Stimulated activated CD8-positive, alpha-beta memory T cell treated with anti-CD3 and anti-CD28 coated beads, Interleukin-7, amount 100 ng/mL, for 24 hours (primary cell): ENCODE measurements around the gene SACS.
"Not testable (repeated sequence)": the region's sequence is repeated elsewhere in the genome, so short reads cannot be mapped to it uniquely, and the experiment has no call there.

Source experiments
- DNase-seq: peaks from one replicate; pipeline ENCODE4 v3.0.0-alpha.2; 2020; ENCODE audit warnings: low read depth

SACS gene

DNA sequence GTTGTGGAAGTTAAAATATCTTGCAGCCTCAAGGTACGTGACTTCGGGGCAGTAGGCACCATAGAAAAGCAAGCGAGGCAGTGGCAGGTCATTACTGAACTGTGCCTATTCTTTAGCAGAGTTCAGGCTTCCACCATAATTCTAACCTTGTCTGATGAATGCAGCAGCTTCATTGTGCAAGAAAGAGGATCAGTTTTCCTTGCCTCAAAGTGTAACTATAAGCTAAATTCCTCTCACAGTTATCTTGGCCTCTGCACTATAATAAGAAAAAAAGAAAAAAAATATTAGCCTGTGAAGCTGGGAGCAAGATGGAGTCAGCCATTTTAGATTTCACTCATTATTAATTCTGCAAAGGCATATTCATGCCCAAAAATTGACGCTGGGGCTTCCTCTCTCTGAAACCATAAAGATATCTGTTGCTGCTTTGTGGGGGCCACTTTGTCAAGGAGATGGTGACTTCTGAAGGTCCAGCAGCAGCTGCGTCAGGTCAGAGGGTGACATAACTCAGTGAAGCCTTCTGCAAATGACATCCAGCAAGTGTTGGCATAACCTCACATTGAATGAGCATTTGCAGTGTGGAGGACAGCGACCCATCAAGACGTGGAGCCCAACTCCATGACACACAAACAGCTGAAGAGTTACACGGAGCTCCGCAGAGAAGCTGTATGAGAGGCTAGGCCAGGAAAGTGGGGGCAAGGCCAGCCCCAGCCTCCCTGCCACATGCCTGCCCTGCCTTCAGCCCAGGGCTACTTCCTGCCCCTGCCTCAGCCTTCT is 23.1 kb upstream of the SACS start:
- DNase-seq: no peak

DNA sequence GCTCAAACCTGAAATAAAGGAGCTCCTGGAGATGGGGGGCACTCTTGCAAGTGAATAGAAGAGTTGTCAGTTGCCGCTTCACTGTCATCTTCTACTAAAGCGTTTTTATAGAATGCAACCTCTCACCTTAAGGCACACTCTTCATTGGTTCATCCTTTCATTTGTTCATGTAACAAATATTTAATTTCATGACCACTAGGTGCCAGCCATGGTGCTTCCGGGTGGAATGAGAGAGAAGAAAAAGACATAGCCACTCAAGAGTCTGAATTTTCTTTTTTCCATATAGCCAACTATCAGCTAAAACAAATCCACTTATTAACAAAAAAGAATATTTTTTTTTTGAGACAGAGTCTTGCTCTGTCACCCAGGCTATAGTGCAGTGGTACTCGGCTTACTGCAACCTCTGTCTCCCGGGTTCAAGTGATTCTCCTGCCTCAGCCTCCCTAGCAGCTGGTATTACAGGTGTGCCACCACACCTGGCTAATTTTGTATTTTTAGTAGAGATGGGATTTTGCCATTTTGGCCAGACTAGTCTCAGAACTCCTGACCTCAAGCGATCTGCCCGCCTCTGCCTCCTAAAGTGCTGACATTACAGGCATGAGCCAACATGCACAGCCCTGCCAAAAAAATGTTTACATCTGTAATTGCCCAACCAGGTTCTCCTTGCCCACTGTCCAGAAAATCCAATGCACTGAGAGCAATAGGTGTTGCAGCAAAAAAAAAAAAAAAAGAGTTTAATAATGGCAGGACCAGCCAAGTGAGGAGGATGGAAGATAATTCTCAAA is 22.1 kb upstream of the SACS start:
- no peak for DNase-seq

DNA sequence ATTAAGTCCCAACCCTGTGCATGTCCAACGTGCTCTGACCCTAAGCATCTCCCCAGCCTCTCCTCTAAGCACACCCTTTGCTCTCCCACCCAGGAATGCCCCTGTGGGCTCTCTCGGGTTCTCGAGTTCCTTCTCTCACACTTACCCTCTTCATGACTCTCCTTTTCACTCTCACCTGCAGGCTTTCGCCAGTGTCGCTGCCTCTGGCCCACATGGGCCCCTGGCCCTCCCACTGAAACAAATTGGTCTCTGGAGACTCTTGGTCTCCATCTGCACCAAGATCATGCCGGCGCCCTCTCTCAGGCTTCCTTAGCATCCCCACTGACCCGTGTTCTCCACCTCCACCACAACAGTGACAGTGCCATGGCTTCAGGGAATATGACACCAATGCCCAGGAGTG is 19.6 kb upstream of the SACS start:
- no peak for DNase-seq

DNA sequence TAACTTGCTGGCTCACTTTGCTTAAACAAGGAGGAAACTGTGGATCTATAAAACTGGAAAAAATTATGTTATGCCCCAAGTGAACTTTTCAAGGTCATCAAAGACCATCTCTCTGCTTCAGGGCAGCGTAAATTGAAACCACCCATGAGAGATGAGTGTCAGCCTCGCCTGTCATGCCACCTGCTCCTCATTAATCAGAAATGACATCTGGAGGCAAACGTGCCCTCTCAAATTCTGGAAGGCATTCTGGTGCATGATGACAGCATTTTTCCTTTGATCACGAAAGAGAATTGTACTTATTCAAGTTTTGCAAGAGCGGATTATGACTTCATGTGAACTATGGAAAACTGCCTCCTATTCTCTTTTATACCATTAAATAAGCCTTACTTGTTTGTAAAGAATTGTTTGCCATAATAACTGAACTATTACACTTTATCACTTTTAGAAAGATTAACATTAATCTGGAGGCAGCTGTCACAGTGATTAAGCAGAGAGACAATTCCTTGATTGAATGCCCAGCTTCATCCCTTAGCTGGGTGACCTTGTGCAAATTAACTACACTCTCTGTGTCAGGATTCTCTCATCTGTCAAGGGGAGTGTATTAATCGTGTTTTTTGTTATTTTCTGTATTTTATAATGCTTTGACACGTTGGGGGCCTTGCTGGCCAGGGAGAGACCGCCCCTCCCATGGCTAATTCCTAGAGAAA is 17.0 kb upstream of the SACS start:
- no peak for DNase-seq

DNA sequence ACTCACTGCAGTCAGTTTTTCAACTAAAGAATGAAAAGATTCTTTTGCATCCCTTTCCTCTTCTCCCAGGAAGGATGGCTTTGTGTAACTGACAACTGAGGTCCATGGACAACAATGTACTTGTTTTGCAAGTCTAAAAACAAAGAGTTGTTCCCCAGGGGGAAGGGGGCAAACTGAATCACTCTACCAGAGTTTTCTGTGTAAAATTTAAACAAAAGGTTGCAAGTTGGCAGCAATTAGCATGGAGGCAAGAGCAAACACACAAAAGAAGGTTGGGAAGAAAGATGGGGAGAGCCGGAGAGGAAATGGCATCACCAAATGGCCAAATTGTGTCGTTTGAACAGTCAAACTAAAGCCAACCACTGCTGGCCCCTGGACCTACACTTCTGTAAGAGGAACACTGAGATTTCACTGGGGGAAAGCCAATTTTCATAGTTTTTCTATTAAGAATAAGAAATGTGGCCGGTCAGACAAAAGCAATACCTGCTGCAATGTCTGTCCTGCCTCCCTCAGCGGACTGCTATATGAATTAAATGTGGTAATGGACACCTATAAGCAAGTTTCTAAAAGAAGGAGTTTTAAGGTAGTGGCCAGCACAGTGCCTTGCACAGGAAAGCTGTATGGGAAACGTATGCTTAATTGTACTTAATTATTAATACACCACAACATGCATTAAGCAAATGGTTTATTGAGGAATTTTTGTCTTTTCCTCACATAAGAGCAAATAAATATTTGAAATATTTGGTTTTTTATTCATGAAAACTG is 16.1 kb upstream of the SACS start:
- no peak for DNase-seq

DNA sequence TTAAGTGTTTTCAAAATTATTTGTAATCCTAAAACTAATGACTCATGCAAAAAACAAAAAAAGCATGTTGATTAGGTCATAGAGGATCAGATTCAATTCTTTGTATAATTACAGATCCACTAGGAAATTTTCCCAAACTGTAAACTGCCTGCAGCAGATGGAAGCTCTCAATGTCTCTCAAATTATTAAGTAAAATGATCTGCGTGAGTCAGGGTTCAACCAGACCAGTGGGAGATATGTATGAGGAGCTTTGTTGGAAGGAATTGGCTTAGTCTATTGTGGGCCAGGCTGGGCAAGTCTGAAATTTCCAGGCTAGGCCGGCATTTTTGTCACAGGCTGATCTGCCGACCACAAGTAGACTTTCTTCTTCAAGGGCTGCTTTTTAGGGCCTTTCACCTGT is 14.4 kb upstream of the SACS start:
- DNase-seq: no peak

DNA sequence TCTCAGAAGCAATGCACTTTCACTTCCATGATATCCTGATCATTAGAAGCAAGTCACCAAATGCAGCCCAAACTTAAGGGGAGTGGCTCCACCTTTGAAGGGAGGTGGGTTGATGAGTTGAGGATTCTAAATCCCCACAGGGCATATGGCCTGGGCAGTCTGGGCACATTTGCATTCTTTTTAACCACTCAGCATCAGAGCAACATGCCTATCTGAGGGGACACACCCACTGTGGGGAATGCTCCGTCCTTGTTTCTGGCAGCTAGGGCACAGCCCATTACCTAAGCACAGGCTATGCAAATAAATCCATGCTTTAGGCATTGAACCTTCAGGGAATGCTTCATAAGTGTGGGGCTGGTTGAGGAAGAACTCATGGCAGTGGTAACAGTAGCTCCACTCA is 12.3 kb upstream of the SACS start:
- DNase-seq: no peak

DNA sequence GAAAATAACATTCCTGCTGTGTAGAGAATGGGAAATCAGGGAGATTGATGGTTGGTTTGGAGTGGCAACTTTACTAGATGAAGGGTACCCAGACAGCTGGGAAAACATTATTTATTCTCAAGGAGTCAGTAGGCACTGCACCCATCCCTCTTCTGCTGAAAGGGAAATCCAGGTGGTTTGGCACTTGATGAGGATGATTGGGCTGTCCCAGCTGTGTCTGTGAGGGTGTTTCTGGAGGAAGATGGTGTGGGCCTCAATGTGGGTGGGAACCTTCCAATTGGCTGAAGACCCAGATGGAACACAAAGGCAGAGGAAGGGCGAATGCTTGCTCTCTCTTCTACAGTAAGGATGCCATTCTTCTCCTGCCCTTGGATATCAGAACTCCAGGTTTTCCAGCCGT is 10.4 kb upstream of the SACS start:
- DNase-seq: no peak

DNA sequence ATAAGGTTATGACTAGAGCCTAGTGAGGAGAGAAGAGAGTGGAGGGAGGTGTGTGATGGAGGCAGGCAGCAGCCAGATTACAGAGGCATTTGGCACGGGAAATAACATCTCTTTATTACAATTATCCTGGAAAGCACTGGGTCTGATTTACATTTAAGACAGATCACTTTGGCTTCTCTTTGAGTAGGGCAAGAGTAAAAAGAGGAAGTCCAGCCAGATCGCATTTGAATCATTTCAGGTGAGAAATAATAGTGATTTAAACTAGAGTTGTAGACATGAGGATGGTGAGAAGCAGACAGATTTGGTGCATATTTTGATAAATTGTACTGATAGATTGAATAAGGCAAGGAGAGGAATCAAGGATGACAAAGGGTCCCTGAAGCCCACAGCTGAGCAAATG is 9.6 kb upstream of the SACS start:
- DNase-seq: no peak

DNA sequence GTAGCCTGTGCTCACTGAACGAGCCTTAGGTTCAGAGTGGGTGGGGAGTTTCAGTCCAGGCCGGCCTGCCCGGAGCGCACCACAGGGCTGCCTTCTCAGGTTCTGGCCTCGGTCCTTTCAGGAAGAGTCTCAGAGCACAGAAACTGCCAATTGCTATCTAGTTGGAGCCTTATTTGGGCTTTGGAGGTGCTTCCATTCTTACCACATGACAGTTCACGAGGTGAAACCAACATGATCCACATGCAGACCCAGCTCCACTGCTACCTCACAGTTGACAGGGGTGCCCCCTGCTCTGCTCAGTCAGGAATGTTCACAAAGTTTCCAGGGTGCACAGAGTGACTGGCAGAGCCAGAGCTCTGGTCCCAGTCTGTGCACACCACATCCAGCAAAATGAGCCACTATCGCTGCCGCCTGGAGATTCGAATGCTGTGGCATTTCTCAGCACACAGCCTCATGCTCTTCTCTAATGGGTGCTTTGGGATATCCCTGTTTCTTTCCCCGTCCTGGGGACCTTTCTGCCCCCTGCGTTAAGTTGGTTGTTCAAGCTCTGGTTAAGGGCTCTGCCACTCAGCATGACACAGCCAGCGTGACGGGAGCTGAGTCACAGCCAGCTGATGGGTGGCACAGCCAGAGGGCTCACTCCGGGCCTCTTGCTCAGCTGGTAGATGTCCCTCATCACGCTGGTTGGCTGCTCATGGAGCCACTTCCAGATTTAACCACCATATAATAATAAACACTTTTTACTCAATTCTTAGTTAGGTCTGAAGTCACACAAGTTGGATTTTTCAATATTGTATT is 7.5 kb upstream of the SACS start:
- DNase-seq: no peak

DNA sequence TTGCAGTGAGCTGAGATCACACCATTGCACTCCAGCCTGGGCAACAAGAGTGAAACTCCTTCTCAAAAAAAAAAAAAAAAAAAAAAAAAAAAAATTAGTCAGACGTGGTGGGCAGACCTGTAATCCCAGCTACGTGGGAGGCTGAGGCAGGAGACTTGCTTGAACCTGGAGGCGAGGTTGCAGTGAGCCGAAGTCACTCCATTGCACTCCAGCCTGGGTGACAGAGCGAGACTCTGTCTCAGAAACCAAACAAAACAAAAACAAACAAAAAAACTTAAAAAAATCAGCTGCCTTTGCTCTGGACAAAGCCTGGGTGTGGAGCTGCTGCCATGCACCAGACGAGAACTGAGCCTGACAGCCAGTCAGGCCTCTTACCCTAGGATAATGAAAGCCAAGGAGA is 6.8 kb upstream of the SACS start:
- not testable (repeated sequence) for DNase-seq

DNA sequence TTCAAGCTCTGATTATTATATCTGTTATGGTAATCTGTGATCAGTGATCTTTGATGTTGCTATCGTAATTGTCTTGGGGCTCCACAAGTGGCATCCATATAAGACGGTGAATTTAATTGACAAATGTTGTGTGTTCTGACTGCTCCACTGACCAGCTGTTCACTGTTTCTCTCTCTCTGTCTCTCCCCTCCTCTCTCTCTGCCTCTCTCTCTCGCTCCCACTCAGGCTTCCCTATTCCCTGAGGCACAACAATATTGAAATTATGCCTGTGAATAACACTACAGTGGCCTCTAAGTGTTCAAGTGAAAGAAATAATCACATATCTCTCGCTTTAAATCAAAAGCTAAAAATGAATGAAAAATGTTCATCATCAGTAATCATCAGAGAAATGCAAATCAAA is 4.4 kb upstream of the SACS start:
- DNase-seq: no peak

DNA sequence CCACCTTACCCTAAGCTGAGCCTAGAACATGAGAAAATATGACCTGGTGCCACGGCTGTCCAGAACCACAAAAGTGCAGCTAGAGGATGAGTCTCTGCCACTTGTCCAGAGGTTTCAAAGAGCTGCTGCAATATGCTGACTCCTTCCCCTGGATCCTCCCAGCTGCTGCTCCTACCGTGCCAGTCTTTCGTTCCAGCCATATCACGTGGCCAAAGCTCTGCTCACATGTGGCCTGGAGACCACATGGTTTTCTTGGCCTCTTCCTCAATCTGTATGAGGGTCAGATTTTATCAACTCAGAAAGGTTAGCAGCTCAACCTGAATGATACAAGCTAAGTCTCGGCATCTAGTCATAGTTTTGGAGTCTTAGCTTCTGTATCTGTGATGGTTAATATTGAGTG is 3.2 kb upstream of the SACS start:
- no peak for DNase-seq

DNA sequence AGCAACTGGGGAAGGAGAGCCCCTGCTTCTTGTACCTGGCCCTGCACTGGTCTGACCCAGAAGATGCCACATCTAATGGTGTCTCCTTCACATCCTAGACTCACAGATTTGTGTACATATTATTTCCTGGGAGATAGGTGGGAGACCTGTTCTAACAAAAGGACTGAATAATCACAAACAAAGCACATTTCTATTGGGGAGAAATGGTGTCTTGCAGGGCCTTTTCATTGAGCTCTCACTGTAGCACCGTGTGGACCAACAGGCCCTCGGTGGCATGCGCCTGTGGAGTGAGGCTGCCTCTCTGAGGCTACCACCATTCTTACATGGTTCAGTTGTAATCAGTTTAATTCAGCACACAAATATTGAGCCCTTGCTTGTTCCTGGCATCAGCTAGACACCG is 989 bp upstream of the SACS start:
- no peak for DNase-seq

DNA sequence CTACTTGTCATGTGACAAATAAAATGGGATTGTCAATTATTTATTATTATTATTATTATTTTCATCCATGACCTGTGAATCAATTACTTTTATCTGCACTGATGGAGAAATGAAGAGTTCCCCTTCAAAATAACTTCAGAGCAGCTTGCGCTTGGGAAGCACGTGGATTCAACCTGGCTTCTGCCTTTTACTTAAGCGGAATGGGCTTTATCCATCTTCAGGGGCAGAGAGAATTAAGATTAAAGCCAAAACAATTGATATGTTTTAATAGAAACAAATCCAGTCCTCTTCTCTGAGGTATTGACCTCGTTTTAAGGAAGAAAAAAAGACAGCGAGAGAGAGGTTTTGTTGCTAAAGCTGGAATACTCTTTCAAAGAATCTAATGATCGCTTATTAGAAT is 876 bp downstream of the SACS start:
- DNase-seq: no peak

DNA sequence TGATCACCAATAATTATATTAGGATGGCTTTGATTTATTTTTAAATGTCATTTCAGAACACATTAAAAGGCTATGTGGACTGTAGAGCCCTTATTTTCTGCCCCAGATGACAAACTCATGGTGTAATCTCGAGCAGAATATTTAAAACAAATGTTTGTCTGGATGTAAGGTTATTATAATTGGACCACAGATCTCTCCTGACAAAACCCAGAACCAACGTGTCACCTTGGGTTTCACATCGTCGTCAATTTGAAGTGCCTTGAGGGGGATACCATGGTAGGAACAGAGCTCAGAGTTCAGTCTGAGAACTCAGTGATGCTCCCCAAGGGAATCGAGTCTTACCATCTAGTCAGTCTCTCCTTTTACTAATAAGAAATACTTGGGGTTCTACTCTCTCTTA is 2.8 kb downstream of the SACS start:
- DNase-seq: no peak

DNA sequence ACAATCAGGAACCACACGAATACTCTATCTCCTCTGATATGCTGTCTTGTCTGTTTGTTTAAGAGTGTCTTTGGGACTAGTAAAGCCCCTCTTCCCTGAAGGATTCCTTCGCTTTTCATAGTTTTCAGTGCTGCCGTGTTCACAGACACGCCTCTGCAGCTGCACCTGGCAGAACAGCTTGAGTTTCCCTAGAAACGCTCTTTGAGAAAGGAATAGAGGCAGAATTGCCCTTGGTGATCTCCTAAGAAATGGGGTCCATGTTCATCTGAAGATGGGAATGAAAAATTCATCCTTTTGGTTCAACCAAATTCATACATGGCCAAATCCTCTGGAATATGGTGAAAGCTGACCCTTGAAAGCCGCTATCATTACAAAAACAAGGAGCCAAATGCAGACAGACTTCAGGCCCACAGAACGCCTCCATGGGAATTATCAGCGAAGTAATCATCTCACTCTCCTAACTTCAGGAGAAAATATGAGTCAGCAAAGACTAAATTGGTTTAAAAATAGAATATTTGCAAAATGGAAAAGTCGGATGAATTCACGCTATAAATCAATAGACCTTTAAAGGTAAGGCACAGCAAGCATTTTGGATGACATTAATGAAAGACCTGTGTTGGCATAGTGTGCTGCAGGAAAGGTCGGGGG is 5.5 kb downstream of the SACS start:
- DNase-seq: no peak

DNA sequence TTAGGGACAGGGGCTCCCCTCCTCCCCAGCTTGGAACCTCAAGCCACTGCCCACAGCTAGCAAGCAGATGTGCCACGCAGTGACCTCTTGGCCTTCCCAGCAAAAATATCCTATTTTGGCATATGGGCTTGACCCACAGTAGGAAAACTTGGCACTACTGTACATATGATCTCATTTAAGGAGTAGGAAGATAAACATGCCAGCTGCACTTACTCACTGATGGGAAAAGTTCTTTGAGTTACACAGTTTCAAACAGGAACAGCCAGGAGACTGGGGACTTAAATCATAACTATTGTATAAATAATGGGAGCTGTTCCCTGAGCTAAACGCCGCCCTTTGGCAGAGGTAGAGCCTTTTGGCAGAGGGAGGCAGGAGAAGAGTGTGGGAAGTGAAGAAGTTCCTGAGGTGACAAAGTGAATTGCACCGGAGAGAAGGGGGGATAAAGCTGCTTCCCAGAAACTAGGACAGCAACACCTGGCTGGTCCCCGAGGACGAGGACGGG is 6.1 kb downstream of the SACS start:
- DNase-seq: no peak

DNA sequence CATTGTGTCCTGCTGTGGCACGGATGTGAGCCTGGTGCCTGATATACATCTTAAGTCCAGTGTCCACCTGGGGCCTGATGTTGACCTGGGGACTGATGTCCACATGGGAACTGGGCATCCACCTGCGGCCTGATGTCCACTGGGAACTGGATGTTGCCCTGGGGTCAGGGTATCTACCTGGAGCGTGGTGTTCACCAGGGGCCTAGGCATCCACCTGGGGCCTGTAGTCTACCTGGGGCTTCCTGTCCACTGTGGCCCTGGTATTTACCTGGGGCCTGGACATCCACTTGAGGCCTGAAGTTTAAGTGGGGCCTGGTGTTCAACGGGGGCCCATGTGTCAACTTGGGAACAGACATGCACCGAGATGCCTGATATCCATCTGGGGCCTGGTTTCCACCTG is 11.9 kb downstream of the SACS start:
- DNase-seq: no peak

DNA sequence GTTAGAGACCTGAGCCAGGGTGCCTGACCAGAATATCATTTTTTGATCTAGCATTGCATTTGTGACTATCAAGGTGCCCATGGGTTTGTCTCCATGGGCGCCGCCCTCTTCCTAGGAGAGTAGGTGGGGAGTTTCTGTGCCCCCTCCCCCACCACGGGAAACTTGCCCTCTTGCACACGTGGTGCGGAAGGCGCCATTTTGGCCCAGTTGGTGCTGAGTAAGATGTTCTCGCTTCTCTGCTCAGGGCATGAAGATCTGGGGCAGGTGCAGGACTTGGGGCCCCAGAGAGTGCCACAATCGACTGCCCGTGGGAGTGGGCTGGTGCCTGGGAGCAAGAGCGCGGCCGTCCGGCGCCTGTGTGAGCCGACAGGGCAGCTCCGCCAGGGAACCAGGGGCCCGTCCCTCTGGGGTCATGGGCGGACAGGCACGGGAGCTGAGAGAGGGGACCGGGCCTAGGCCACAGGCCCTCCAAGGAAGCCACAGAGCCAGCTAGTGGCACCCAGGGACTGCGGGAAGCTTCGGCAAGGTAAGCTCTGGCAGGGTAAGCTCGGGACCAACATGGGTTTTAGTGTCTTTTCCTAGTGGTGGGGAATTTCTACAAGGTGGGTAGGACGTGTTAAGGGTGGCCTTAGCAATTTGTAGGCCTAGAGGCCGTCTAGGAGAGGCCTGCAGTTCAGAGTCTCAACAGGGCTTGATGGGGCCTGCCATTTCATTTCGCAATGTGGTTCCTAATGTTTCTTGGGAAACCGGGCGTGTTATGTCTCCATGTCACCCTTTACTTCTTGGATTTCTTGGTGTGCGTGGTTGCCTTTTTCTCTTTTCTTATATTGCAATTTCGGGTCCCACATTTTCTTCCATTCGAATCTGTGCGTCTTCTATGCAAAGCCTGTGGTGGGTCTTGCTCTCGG is 14.5 kb downstream of the SACS start:
- no peak for DNase-seq
